OCI-LY7 (cell line): ENCODE data around the gene LMOD1. TPM values are rescaled to one million over a fixed set of nuclear protein-coding genes. Genes with fewer than 3 reads are reported as not detected.

Experiments used
- BruUV-seq: library from RNA; stranded (reverse); fragments of 400-500 nt; replicated peaks from 2 replicates; lab custom pipeline; 2021; lab: Mats Ljungman, UMichigan
- CTCF ChIA-PET: fragments of 300-600 bp; sonication (Branson Sonifier 250); formaldehyde crosslinking; loops from one replicate; lab custom pipeline; 2022; ENCODE audit warnings: antibody characterized with exemption; ENCODE audit not compliant: unreplicated experiment; lab: Charles Lee
- POLR2A ChIA-PET: fragments of 300-600 bp; sonication (Branson Sonifier 250); formaldehyde crosslinking; loops from one replicate; lab custom pipeline; 2022; ENCODE audit warnings: antibody characterized with exemption; lab: Charles Lee
- DNase-seq: peaks from one replicate; pipeline ENCODE4 v3.0.0-alpha.2; 2015; ENCODE audit warnings: low spot score
- H2AFZ ChIP-seq: fragments of 200-600 bp; sonication (generic), shearing (Covaris generic); 2 replicates; pipeline ENCODE4 v1.6.1; 2014; ENCODE audit warnings: mild to moderate bottlenecking, antibody characterized with exemption, low read length, moderate library complexity
- H3K27ac ChIP-seq: fragments of 200-600 bp; sonication (generic); 2 replicates; pipeline ENCODE4 v1.5.1; 2014; ENCODE audit warnings: mixed run types, low read depth, mild to moderate bottlenecking, moderate library complexity, low read length, inconsistent platforms; ENCODE audit not compliant: poor library complexity, severe bottlenecking
- H3K36me3 ChIP-seq: fragments of 200-600 bp; sonication (generic); 2 replicates; pipeline ENCODE4 v1.6.1; 2014; ENCODE audit warnings: mild to moderate bottlenecking, antibody characterized with exemption, low read length, moderate library complexity, mixed read lengths; ENCODE audit not compliant: insufficient read depth
- H3K4me1 ChIP-seq: fragments of 200-600 bp; sonication (generic); 2 replicates; pipeline ENCODE4 v1.5.1; 2014; ENCODE audit warnings: mild to moderate bottlenecking, low read length; ENCODE audit not compliant: insufficient read depth, poor library complexity, severe bottlenecking
- H3K4me2 ChIP-seq: fragments of 200-600 bp; sonication (generic); 2 replicates; pipeline ENCODE4 v1.6.1; 2014; ENCODE audit warnings: mild to moderate bottlenecking, low read length
- H3K4me3 ChIP-seq: fragments of 200-600 bp; sonication (generic); 2 replicates; pipeline ENCODE4 v1.5.1; 2014; ENCODE audit warnings: mild to moderate bottlenecking, low read depth, low read length; ENCODE audit not compliant: poor library complexity, severe bottlenecking
- H3K79me2 ChIP-seq: fragments of 200-600 bp; sonication (generic); 2 replicates; pipeline ENCODE4 v1.6.1; 2016; ENCODE audit warnings: low read depth, mild to moderate bottlenecking, low read length, moderate library complexity, mixed read lengths; ENCODE audit not compliant: insufficient read depth
- H3K9me2 ChIP-seq: fragments of 200-600 bp; sonication (generic); 2 replicates; pipeline ENCODE4 v1.6.1; 2016; ENCODE audit warnings: mild to moderate bottlenecking, low read length, mixed read lengths; ENCODE audit not compliant: insufficient read depth
- H3K9me3 ChIP-seq: fragments of 200-600 bp; sonication (generic); 2 replicates; pipeline ENCODE4 v1.6.1; 2014; ENCODE audit warnings: mild to moderate bottlenecking, mixed run types, low read length, mixed read lengths
- H4K20me1 ChIP-seq: fragments of 200-600 bp; sonication (generic); 2 replicates; pipeline ENCODE4 v1.6.1; 2014; ENCODE audit warnings: mild to moderate bottlenecking, antibody characterized with exemption, low read length, moderate library complexity, mixed read lengths; ENCODE audit not compliant: insufficient read depth
- CTCF ChIP-seq: fragments of 200-600 bp; sonication (generic); conservative IDR thresholded peaks from 2 replicates; pipeline ENCODE4 v1.5.1; 2014; ENCODE audit warnings: mild to moderate bottlenecking, antibody characterized with exemption, low read length, moderate library complexity, mixed read lengths
- EZH2phosphoT487 ChIP-seq: fragments of 200-600 bp; sonication (generic); IDR thresholded peaks from 2 replicates; pipeline ENCODE4 v1.6.1; 2018; ENCODE audit warnings: low read depth, borderline replicate concordance, mild to moderate bottlenecking, mixed run types, antibody characterized with exemption, low read length, moderate library complexity, mixed read lengths
- intact Hi-C: fragments of 100-400 bp; cut with micrococcal nuclease; formaldehyde crosslinking; loops from one replicate; pipeline ENCODE4 v1.10.0; 2022; ENCODE audit not compliant: unreplicated experiment
- total RNA-seq, 2 experiments: library from RNA; depleted of rRNA in 1 of 2; stranded (reverse); fragments of >200 nt in 1 of 2; shearing (Covaris generic) in 1 of 2; gene quantifications; 2 replicates each; pipeline ENCODE4 v1.2.3, GENCODE V29; 2014 to 2022

The LMOD1 gene
- total RNA-seq, 2 experiments from 2014 or later = not detected

GRCh38 chr1:201883266-201883665 lies 63.1 kb downstream of the LMOD1 start:
- Histone ChIP-seq H3K4me2 (no peak overlapping the region), H3K27ac (no peak overlapping the region), H3K36me3 (peaks cover 13% of the 10 kb centered on the region), H4K20me1 (no peaks in the 10 kb centered on the region), H3K79me2 (no peaks in the 10 kb centered on the region), H3K9me2 (no peaks in the 10 kb centered on the region), H3K4me3 (no peak overlapping the region), H2AFZ (no peak overlapping the region), H3K4me1 (no peaks in the 10 kb centered on the region), H3K9me3 (no peaks in the 10 kb centered on the region)
- ChIA-PET CTCF (no interaction called here), POLR2A (interaction anchor here (0.7 to 1.4 kb wide), 4 partner anchors 13 to 119 kb away, joined by 3 to 5 read pairs (median 3); no protein-coding TSS in a partner anchor)
- TF ChIP-seq EZH2phosphoT487 (no peak), CTCF (no peak)
- no TSS peak for BruUV-seq
- DNase-seq = no peak
- intact Hi-C loops = no loop called here

- no peak overlapping the region for H3K4me2 ChIP-seq
- peak; percentile 35 for DNase-seq
- no peak overlapping the region for H3K4me3 ChIP-seq
Measured at GRCh38 chr1:201882665-201883132, 63.6 kb downstream of the LMOD1 start.

More at GRCh38 chr1:201882665-201883132, 63.6 kb downstream of the LMOD1 start:
- Histone ChIP-seq H4K20me1 (no peaks in the 10 kb centered on the region), H3K9me3 (no peaks in the 10 kb centered on the region), H2AFZ (no peak overlapping the region), H3K4me1 (no peaks in the 10 kb centered on the region), H3K79me2 (no peaks in the 10 kb centered on the region), H3K9me2 (no peaks in the 10 kb centered on the region), H3K36me3 (peaks cover 19% of the 10 kb centered on the region), H3K27ac (no peak overlapping the region)
- TF ChIP-seq CTCF (peak; percentile 24; the same call in 1 of the 2 replicates), EZH2phosphoT487 (no peak)
- no TSS peak for BruUV-seq
- CTCF ChIA-PET = no interaction called here
- intact Hi-C loops = no loop called here
- POLR2A ChIA-PET = interaction anchor here (0.7 to 1.4 kb wide), 5 partner anchors 13 to 118 kb away, joined by 3 to 6 read pairs (median 3); no protein-coding TSS in a partner anchor
